Islet precursor cell (in vitro differentiated cells): ENCODE results near the gene FNDC3B.
A peak's percentile ranks its signal among the peaks of the same experiment; 100 is the strongest.

Experiments
- DNase-seq: peaks from one replicate; pipeline ENCODE4 v3.0.0-alpha.2; 2018

FNDC3B gene

DNA sequence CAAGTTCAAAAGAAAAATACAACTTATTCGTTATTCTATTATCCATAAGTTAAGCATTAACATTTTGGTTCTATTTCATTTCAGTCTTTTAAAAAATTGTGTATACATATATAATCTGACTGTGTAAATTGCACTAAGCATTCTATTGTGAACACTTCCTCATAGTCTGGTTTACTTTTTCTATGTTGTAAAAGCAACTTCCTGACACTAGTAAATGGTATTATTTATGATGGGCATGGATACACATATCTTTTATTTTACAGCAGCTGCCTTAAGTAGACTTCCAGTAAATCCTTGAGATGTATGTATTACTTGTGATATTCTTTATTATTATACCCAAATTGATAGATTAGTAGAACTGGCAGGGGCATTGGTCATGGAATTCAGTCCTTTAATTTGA lies 58.2 kb downstream of the FNDC3B start:
- no peak for DNase-seq

DNA sequence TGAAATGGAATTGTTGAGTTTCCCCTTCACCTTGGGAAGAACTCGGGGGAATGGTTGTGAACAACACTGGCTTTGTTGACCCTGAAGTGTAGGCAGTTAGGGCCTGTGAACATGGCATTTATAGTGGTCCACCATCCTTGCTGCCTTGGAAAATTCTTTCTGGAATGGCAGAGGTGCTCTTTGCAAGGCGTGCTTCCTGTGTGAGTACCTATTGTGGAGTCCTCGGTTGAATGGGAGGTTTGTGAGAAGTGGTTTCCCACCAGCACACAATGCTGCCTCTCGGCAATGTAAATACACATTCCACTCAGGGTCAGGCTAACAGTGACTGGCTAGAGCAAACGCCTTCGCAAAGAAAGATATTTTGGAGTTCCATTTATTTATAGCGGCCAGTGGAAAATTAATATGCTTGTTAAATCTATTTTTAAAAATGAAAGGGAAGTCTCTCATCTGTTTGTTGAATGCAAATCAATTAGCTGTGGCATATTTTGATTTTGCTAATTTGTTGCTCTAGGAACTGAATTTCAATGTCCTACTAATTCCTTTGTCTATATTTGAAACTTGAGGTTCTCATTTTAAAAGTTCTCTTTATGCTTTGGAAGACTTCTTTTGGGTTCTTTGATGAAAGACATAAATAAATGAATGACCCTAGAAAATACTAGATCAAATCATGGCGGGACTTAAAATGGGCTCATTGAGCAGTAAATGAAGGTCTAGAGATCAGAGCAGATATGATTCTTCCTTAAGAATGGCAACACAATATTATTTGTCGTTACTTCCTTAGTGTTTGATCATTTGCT lies 59.5 kb downstream of the FNDC3B start:
- DNase-seq = peak; percentile 90

DNA sequence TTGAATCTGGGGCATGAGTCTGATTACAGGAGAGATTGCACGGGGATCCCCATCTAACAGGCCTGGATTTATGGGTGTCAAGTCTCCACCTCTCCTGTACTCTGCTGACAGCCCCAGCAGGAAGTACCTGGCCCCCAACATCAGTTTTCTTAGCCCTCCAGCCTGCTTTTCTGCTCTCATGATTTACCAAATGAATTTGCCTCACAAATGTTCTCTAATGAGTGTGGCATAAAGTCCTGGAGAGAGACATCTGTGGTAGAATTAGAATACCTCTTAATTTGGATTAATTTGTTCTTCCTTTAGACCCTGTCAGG lies 60.1 kb downstream of the FNDC3B start:
- no peak for DNase-seq

DNA sequence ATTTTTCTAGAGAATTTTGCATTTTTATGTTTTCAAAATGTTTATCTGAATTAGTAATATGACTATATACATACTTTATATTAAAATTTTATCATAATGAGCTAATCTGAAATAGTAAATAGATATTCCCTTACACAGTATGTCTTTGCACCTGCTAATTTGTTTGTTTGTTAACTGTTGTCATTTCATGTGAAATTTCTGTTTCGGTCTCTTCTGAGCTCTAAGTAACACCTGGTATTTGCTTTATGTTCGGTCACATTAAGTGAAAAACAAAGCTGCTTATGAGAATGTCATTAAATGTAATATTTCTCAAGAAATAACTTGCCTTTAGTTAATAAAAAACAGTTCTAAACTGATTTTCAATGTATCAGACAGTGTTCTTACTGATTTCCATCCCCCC lies 61.1 kb downstream of the FNDC3B start:
- DNase-seq = no peak

DNA sequence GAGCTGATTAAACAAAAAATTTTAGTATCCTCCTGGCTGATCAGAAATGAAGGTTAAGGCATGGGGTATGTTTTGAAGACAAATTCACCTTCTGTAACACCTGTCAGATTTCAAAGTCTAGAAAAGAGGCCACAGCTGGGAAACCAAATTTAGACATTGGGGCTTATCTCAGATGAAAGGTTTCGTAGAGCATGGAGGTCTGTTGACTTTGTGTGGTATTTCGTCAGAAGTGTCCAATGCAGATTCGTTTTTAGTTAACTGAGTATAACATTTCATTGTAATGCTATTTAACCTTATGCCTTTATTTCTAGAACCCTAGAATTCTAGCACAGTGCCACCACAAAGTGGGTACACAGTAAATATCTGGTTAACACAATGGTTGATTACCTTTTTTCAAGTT lies 61.7 kb downstream of the FNDC3B start:
- DNase-seq = no peak

DNA sequence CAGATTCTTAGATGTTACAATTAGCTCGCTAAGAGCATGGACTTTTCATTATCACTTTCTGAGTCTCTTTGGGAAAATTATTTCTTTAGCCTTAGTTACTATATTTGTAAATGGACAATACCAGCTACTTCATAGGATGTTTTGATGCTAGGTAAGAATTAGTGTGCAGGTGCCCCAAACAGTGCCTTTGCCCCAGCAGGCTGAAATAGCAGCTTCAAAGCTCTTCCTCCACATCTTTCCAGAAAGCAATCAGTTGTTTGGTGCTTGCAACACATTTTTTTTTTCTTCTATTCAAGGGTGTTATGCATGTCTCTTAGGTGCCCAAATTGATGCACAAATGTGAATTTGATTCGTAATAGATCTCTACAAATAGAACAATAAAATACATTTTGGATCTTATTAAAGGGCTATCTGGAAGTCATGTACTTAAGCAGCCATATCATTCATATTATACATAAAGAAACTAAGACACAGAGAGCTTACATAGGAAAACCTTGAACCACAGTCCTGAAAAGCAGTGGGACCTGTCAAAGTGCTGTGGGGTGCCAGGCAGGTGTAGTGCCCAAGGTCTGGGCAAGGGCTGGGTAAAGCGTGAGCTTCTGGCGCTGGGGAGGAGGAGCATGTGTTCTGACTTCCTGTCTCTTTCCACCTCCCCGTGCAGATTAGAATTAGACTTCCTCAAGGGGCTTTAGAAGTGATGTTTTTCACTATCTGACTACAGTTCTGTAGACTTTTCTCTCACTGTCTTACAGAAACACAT lies 62.9 kb downstream of the FNDC3B start:
- DNase-seq = no peak

DNA sequence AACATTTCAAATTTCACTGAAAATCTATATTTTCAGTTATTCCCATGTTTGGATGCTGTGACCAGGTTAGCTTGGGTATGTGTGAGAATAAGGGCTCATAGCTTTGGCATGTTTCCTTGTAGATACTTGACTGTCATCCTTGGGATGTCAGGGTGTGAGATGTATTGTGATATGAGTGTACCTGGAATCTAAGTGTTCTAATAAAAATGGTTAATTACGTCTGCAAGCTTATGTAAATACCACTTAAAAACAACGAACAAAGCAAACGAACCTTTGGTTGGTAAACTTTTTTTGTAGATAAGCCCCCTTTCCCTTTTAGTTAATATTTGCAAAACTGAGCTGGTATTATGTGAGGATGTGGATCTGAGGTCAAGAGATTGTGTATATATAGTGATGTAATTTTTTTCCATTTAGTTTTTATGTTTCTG lies 63.5 kb downstream of the FNDC3B start:
- DNase-seq = no peak

DNA sequence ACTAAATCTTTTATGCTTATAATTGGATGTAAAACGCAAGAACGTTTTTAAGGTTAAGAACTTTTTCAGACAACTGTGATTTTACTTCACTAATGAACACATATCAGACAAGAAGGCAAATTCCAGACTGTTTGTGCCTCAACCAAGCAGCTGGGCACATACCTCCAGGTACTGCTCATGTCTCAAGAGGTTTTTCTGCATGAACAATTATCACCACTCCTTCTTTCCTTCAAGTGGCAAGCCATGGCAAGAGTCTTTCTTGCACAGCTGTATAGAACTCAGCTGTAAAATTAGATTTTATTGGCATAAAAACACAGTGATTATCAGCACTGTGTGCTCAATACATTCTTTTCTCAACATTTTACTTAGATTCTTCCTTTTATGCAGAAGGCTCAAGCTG lies 64.3 kb downstream of the FNDC3B start:
- DNase-seq = peak; percentile 71

DNA sequence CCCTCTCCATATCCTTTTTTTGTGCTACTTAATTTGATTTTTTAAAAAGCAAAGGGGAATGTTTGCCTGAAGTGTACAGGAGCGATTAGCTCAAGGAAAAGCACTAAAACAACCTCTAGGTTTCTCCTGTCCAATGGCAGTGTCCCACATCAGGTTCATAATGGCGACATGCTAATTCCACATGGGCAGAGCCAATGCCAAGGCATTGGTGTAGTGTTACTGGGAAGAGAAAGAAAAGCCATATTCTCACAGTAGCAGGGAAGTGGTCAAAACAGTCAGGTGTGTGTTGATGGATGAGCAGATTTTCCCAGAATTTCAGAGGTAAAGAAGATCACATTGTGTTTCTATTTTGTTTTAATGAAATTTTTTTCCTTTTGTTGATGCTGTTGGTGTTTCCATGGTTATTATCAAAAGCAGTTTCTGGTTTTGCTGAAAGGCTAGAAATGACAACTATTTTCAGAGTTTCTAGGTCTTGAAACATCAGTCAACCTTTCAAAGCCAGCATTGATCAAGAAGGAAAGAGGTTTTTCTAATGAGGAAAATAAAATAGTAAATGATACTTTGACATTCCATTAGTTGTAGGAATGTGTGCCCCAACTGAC lies 65.2 kb downstream of the FNDC3B start:
- DNase-seq = peak; percentile 64

DNA sequence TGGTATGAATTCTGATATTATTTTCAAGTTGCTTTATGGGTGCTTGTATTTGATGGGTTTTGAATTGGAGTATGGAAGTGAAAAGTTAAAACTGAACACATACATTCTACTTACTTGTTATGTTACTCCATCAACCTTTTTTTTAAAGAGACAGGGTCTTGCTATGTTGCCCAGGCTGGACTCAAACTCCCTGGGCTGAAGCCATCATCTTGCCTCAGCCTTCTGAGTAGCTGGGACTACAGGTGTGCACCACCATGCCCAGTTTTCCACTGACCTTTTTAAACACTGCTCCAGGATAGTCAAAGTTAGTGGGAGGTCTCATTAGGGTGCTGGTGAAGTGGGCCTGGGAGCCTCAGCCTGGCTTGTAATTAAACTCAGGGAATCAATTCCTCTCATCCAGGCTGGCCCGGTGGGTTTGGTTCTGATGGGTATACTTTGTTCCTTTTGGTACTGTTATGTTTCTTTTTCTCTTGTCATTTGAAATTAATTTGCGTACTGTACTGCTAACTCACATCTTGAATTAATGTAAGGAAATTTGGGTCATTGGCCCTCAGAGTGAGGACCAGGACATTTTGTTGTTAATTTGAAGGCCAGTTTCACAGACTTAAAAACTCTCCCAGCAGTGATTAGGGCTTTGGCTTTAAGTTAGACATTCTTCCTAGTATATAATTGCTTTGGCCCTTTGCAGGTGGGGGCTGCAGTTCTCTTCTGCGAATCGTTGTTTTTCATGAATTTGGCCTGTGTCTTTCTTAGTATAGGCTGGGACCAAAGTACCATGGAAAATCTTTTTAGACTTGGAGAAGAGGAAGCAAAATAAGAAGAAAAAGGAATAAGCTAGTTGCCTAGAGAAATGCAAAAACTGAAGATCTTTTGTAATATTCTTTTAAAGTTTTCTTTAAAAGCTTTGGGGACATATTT lies 66.9 kb downstream of the FNDC3B start:
- no peak for DNase-seq

DNA sequence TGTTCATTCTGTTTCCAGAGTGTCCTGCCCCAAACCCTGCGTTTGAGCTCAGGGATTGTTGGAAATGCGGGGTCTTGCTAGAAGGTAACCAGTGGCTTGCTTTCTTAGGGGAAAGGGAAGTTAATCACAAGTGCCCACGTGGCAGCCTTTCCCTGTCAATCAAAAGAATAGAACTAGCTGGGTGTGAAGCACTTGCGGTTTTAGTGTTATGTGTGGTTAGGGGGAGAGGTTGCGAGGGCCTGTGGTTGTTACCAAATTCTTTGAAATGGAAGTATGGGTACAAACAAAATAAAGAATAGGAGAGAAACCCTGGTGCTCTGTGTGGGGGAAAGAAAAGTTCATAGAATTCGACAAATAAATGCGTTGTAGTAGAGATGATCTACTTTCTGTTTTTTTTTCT lies 67.6 kb downstream of the FNDC3B start:
- no peak for DNase-seq

DNA sequence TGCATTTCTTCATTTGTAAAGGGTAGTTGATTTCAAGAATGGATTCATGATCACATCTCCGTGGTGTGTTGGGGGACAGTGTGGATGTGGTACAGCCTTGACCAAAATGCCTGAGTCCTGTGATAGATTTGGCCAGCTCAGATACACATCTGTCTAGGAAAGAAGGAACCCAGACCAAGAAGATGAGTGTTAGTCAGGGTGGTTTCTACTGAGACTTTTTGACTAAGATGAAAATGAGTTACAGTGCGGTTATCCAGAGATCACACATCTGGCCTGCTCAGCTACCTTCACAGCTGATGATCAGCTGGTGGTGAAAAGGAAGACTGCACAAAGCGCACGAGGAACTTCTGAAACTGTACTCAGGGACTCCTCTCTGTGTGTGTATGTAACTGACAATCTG lies 68.0 kb downstream of the FNDC3B start:
- no peak for DNase-seq

DNA sequence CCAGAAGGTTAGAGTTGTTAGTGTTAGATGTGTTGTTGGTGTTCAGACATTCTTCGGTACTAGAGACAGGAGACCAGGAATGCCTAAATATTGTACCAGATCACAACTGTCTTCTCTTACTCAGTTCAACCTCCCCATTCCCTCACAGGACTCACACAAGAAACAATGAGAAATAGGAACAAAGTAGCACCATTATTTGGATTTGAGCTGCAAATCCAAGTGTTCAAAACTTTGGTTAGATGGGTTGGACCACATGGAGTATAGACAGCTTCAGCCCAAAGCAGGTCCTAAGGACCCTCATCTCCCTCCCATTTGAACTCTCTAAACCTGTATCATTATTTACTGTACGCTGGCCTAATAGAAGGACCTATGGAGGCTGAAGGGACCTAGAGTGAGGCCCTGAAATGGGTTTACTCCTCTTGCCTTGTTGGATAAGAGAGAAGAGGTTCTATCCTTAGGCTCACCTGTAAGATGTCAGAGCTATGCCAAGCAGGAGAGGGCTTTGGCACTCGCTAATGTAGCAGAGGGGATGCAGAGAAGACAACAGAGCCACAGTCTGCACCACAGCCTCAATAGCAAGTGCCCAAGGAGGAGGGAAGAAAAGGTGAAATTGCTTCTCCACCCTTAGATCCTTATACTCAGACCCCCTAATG lies 70.9 kb downstream of the FNDC3B start:
- DNase-seq = no peak

DNA sequence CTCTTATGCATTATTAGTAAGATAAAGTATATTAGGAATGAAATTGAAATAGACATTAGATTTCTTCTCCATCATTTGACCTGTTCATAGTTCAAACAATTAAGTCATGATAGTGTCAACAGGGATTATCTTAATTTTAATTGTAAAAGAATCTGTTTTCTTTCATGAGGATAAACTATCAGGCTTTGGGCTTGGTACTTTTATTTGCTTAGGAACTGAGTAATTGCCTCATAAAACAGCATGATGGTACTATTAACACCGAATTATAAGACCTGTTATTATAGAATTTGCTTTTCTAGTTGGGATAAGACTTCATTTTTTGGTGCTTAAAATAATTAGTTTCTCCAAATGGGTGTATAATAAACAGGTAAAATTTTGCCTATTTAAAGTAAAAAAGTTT lies 71.8 kb downstream of the FNDC3B start:
- no peak for DNase-seq

DNA sequence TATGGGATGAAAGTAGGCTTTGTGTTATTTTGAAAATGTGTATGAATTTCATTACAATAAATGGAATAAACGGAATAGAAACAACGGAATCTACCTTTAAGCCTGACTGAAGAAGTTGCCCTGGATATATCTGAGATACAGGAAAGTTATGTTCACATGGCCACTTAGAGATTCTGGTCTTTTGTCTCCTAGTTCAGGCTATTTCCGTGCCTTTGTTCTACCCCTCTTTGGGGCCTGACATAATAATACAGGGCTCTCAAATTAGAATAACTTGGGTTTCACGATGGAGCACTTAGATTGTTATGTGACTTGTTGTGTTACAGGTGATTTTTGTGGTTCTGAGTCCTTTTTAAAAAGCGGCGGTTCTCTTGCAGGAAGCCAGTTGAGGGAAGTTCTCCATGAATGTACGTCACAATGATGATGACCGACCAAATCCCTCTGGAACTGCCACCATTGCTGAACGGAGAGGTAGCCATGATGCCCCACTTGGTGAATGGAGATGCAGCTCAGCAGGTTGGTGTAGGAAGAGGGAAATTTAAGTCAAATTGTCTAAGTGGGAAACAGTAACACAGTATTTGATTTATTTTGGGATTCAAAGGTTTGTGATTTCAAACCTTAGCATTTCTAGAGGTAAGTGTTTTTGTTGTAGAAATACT lies 72.8 kb downstream of the FNDC3B start:
- DNase-seq = no peak

DNA sequence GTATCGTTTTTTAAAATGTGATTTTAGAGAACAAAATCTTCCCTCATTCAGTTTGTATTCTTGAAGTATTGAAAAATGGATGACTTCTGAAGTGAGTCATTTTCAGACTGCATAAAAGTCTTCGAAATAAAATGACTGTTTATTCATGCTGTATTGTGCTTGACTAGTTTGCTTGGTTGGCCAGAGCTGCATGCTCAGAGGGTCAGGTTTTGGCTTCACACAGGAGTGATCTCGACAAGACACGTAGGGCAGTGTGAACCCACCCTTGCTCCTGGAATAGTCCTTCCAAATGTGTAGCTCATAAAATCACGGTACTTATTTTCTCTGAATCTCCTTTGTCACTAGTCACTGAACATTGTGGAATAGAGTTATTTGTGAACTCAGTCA lies 73.3 kb downstream of the FNDC3B start:
- DNase-seq = no peak

DNA sequence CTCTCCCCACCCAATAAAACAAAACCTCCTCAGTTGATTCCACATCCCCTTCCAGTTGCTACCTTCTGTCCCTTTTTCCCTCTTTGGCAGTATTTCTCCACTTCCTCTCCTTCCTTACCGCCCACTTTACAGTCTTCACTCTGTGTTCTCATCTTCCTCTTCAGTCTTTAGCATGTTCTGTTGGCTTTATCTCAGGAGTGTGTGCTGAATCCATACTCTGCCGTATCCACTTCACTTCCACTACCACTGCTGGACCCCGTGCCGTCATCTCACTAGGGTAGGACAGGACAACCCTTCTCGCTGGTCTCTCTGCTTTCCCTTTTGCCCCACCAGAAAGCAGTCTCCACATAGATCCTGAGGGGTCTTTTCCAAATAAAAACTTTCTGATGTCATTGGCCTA lies 74.3 kb downstream of the FNDC3B start:
- DNase-seq = no peak

DNA sequence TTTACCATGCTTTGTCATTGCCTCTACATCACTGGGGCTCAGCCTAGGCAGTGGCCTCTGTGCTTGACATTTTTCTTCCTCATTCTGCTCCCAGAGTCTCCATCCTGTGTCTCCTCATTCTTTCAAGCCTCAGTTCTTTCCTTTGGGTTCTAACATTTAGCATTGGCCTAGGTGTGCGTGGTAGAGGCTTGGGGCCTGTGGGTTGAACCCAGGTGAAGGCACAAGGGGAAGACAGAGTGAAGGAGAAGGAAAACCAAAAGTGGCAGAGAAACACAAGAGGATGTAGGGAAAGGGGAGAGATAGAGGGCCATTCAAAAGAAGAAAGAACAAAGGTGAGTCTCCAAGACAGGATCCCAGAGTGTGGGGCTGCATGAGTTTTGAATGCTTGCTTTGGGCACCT lies 75.7 kb downstream of the FNDC3B start:
- no peak for DNase-seq

DNA sequence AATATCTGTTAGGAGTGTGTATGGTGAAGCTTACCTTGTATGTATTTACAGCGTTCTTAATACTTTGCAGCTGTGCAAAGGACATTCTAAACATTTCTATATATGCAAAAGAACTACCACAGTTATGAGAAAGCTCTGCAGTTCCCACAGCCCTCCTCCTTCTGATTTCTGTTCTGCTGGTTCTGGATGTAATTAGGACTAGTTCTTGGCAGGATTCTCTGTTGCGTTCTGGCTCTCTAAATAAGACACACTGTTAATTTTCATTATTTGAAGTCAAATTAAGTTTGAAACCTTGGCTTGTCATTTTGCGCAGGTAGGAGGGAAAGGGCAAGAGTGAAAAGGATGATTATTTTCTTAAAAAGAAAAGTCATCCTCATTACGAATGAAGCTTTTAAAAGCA lies 76.4 kb downstream of the FNDC3B start:
- no peak for DNase-seq

DNA sequence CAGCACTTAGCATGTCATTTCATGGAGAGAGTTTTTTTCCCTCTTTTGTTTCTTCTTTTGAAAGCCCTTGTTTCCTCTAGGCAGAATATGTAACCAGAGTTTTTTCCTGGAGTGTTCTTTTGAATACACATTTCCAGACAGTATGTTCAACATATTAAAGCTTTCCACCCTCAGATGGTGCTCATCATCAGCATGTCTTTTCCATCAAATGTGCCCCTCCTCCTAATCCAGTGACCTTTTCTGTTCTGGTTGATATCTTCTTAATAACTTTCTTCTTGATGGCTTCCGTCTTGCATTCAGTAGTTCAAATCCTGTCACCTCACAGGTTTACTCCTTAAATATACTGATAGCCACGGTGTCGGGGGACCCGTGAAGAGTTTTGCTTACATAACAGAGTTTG lies 78.6 kb downstream of the FNDC3B start:
- no peak for DNase-seq

DNA sequence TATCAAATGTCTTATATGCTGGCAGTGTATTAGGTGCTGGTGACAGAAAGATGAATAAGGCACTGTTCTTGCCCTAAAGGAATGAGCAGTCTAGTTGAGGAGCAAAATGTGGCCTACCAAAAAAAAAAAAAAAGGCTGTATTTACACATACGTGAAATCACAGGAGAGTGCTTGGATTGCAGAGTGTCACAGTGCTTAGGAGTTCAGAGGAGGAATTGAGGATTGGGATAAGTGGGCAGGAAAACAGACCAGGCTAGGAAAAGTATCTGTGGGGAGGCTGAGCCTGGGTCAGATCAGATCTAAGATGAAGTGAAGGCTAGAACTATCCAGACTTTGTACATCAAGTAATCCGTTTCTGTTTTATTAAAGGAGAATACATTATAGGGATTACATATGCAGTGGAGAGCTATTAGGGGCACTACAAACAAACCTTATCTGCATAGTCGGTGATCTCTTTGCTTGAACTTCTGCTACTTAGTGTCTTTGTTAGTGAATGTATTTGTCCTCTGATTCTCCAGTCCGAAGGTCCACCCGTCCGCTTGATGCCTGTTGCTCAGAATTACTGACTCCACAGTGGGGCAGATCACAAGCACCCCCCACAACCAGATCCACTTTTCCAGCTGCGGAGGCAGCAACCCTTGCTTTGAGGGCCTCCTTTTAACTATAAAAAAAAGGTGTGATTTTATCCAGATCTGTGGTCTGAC lies 80.0 kb downstream of the FNDC3B start:
- no peak for DNase-seq

DNA sequence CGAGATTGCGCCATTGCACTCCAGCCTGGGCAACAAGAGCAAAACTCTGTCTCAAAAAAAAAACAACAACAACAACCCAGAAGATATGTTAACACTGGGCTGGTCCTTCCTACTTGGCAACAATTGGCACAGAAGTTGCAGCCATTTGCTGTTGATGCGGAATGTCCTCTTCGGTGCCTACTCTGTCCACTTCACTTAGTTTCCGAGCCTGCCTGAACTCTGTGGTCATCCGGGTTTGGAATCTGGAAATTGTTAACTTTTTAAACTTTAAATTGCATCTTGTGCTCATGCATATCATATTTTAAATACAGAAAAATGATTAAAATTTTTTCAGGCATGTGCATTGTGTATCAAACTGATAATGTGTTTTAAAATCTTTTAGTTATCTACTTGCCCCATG lies 81.5 kb downstream of the FNDC3B start:
- DNase-seq = no peak
